ENCODE data around the gene SNX25. TPM values are rescaled to one million over a fixed set of nuclear protein-coding genes. Genes with fewer than 3 reads are reported as not detected.

Gene SNX25
- total RNA-seq, 4 donors from 2014 or later = 11.3 to 17.3 (median 13.4) TPM

- no peak for ATAC-seq
- H3K27me3 ChIP-seq = no peaks in the 10 kb centered on the region
- peaks cover 0 to 42% of the 10 kb centered on the region in 2 donors for H3K36me3 ChIP-seq
- no peaks in the 10 kb centered on the region for H3K9me3 ChIP-seq
- H3K27ac ChIP-seq = peak overlapping the region in 3 of 4 donors; percentile 28 to 56 (median 39)
- no peak for TF ChIP-seq CTCF (IDR thresholded peaks at IDR 0.05 in 4 of 5, conservative IDR thresholded peaks at IDR 0.05 in 1 of 5)
- no peak for TF ChIP-seq POLR2A (IDR thresholded peaks at IDR 0.05)
- no peaks in the 10 kb centered on the region for H3K4me1 ChIP-seq
- intact Hi-C loops (cut with DNase I; ENCODE audit: low total_unique reads) (no loop called here), in situ Hi-C loops (cut with MboI; ENCODE audit: low sequenced_read_pairs in 4 of 4) (no loop called here)
- DNase-seq = no peak
- no peak overlapping the region for H3K4me3 ChIP-seq
These were observed 134.6 kb downstream of the SNX25 start for GRCh38 chr4:185343726-185344581.

DNA sequence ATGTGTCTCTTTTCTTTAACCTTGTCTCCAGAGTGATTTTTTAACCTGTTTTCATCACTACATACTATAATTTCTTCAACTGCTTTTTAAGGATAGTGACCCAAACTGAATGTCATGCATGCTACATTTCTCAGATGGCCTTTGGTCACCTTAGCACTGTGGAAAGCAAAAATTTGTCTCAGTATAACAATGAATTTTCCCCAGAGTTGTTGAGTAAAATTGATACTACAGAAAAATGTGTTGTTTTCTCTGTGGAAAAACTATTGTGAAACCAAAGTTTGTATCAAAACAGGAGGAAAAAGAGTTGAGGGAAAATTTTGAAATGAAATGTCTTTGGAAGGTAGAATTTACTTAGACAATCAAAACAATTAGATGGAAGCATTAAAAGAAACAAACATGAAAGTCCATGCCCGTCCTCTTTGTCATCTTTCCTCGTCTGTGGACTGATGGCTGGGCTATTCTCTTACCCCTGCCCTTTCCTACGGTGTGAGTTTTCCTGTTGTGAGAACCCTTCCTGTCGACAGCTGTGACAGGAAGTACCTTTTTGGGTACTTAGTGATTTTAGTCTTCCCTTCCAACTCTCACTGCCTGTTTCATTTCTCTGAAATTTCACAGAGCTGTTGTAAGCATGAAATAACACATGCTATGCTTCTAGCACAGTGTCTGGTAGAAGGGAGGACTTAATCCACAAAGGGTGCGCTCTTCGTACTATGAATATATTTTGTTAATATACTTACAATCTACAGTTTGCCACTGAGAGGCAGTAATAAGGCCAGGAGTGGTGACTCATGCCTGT is 135.5 kb downstream of the SNX25 start:
- H3K27me3 ChIP-seq = no peaks in the 10 kb centered on the region
- intact Hi-C loops (cut with DNase I; ENCODE audit: low total_unique reads) = no loop called here
- H3K4me3 ChIP-seq = no peak overlapping the region
- in situ Hi-C loops (cut with MboI; ENCODE audit: low sequenced_read_pairs in 4 of 4) = no loop called here
- ATAC-seq (peak in 1 of 2 donors; percentile 12), DNase-seq (no peak)
- no peaks in the 10 kb centered on the region for H3K4me1 ChIP-seq
- H3K27ac ChIP-seq = peak overlapping the region in 3 of 4 donors; percentile 28 to 56 (median 39)
- no peaks in the 10 kb centered on the region for H3K9me3 ChIP-seq
- TF ChIP-seq POLR2A (IDR thresholded peaks at IDR 0.05) (no peak), CTCF (IDR thresholded peaks at IDR 0.05 in 4 of 5, conservative IDR thresholded peaks at IDR 0.05 in 1 of 5) (no peak)
- peaks cover 0 to 44% of the 10 kb centered on the region in 2 donors for H3K36me3 ChIP-seq

DNA sequence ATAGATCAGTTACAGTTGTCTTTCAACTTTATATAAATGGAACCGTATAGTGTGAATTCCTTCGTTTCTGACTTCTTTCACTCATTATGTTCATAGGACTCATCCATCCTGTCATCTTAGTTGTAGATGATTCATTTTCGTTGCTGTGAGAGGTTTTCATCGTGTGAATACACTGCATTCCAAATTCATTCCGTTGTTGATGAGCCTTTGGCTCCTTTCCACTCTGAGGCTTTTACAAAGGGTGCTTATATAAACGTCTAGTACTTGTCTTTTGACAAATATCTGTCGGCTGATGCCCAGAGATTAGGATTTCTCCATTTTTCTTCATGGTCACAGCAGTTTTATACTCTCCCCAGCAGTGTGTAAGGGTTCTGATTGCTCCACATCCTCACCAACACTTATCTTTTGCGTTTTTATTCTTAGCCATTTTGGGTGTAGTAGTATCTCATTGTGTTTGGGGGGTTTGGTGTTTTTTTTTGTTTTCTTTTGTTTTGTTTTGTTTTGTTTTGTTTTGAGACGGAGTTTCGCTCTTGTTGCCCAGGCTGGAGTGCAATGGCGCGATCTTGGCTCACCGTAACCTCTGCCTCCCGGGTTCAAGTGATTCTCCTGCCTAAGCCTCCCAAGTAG is 137.7 kb downstream of the SNX25 start:
- TF ChIP-seq CTCF (IDR thresholded peaks at IDR 0.05 in 4 of 5, conservative IDR thresholded peaks at IDR 0.05 in 1 of 5) = no peak
- no peak for TF ChIP-seq POLR2A (IDR thresholded peaks at IDR 0.05)
- Histone ChIP-seq H3K27ac (no peak overlapping the region), H3K36me3 (peaks cover 0 to 50% of the 10 kb centered on the region in 2 donors)

GRCh38 chr4:185351691-185352090 is 142.3 kb downstream of the SNX25 start:
- Histone ChIP-seq H3K9me3 (no peaks in the 10 kb centered on the region), H3K36me3 (peaks cover 0 to 39% of the 10 kb centered on the region in 2 donors), H3K4me3 (no peak overlapping the region), H3K27ac (no peak overlapping the region), H3K27me3 (no peaks in the 10 kb centered on the region), H3K4me1 (no peaks in the 10 kb centered on the region)
- intact Hi-C loops (cut with DNase I; ENCODE audit: low total_unique reads) = no loop called here
- TF ChIP-seq CTCF (IDR thresholded peaks at IDR 0.05 in 4 of 5, conservative IDR thresholded peaks at IDR 0.05 in 1 of 5) = no peak
- TF ChIP-seq POLR2A (IDR thresholded peaks at IDR 0.05) = no peak
- in situ Hi-C loops (cut with MboI; ENCODE audit: low sequenced_read_pairs in 4 of 4) = no loop called here
- ATAC-seq (no peak), DNase-seq (no peak)

More for the DNA sequence above, 137.7 kb downstream of the SNX25 start:
- H3K27me3 ChIP-seq = no peaks in the 10 kb centered on the region
- DNase-seq (no peak), ATAC-seq (no peak)
- no peaks in the 10 kb centered on the region for H3K4me1 ChIP-seq
- in situ Hi-C loops (cut with MboI; ENCODE audit: low sequenced_read_pairs in 4 of 4) (no loop called here), intact Hi-C loops (cut with DNase I; ENCODE audit: low total_unique reads) (no loop called here)
- no peaks in the 10 kb centered on the region for H3K9me3 ChIP-seq
- no peak overlapping the region for H3K4me3 ChIP-seq

Measured in gastrocnemius medialis (tissue), 4 donors.